ENCODE data around the gene PRELID2. TPM values are rescaled to one million over a fixed set of nuclear protein-coding genes. Genes with fewer than 3 reads are reported as not detected.
A peak's percentile ranks its signal among the peaks of the same experiment; 100 is the strongest.

PRELID2 gene
- total RNA-seq, 4 donors from 2014 or later = 21.8 to 54.5 (median 34.4) TPM

GRCh38 chr5:145829708-145830361, 5.3 kb downstream of the PRELID2 start:
- TF ChIP-seq CTCF (IDR thresholded peaks at IDR 0.05) (no peak), POLR2A (IDR thresholded peaks at IDR 0.05) (no peak)
- Histone ChIP-seq H3K9me3 (no peaks in the 10 kb centered on the region), H3K4me1 (peaks cover 3 to 9% of the 10 kb centered on the region in 2 donors), H3K36me3 (no peaks in the 10 kb centered on the region), H3K27ac (no peak overlapping the region), H3K4me3 (no peak overlapping the region), H3K27me3 (no peaks in the 10 kb centered on the region)
- intact Hi-C loops (cut with DNase I; ENCODE audit: low total_unique reads) = no loop called here
- DNase-seq = no peak

- Histone ChIP-seq H3K9me3 (no peaks in the 10 kb centered on the region), H3K4me3 (no peak overlapping the region), H3K4me1 (peaks cover 0 to 3% of the 10 kb centered on the region in 2 donors), H3K36me3 (no peaks in the 10 kb centered on the region), H3K27ac (no peak overlapping the region), H3K27me3 (no peaks in the 10 kb centered on the region)
- intact Hi-C loops (cut with DNase I; ENCODE audit: low total_unique reads) = no loop called here
- TF ChIP-seq CTCF (IDR thresholded peaks at IDR 0.05) (no peak), POLR2A (IDR thresholded peaks at IDR 0.05) (no peak)
- DNase-seq = no peak
Observed at GRCh38 chr5:145826895-145827674, 8.1 kb downstream of the PRELID2 start.

- H3K4me3 ChIP-seq = no peak overlapping the region
- intact Hi-C loops (cut with DNase I; ENCODE audit: low total_unique reads) = no loop called here
- no peaks in the 10 kb centered on the region for H3K36me3 ChIP-seq
- H3K4me1 ChIP-seq = no peaks in the 10 kb centered on the region
- no peak for DNase-seq
- no peaks in the 10 kb centered on the region for H3K9me3 ChIP-seq
- no peak overlapping the region for H3K27ac ChIP-seq
- TF ChIP-seq POLR2A (IDR thresholded peaks at IDR 0.05) (no peak), CTCF (IDR thresholded peaks at IDR 0.05) (peak; percentile 48 to 69 (median 58))
- no peaks in the 10 kb centered on the region for H3K27me3 ChIP-seq
Observed at GRCh38 chr5:145825751-145826180, 9.4 kb downstream of the PRELID2 start.

- Histone ChIP-seq H3K4me3 (no peak overlapping the region), H3K4me1 (no peaks in the 10 kb centered on the region), H3K27me3 (no peaks in the 10 kb centered on the region), H3K9me3 (no peaks in the 10 kb centered on the region), H3K36me3 (no peaks in the 10 kb centered on the region), H3K27ac (no peak overlapping the region)
- TF ChIP-seq POLR2A (IDR thresholded peaks at IDR 0.05) = no peak
- intact Hi-C loops (cut with DNase I; ENCODE audit: low total_unique reads) = no loop called here
- no peak for DNase-seq
Observed at GRCh38 chr5:145824040-145824439, 11.1 kb downstream of the PRELID2 start.

- no peak overlapping the region for H3K4me3 ChIP-seq
- no peak for TF ChIP-seq CTCF (IDR thresholded peaks at IDR 0.05)
- TF ChIP-seq POLR2A (IDR thresholded peaks at IDR 0.05) = no peak
- no peaks in the 10 kb centered on the region for H3K27me3 ChIP-seq
- DNase-seq = no peak
- intact Hi-C loops (cut with DNase I; ENCODE audit: low total_unique reads) = no loop called here
- no peak overlapping the region for H3K27ac ChIP-seq
- H3K9me3 ChIP-seq = no peaks in the 10 kb centered on the region
- no peaks in the 10 kb centered on the region for H3K4me1 ChIP-seq
- no peaks in the 10 kb centered on the region for H3K36me3 ChIP-seq
Observed at GRCh38 chr5:145818604-145819003, 16.5 kb downstream of the PRELID2 start.

Measured in uterus (tissue), 4 donors.